ENCODE data around the gene SPATA9.

GRCh38 chr5:95631991-95632675, 50.7 kb downstream of the SPATA9 start:
- TF ChIP-seq GATA3 (IDR thresholded peaks at IDR 0.05; ENCODE audit: low read depth, low read length) (no peak), GATA2 (IDR thresholded peaks at IDR 0.05; ENCODE audit: low read depth, low read length) (no peak)

Data from SH-SY5Y (cell line).